ENCODE data around the gene SINHCAF.

GRCh38 chr12:31265722-31266121, 60.2 kb downstream of the SINHCAF start:
- TF ChIP-seq POLR2A (IDR thresholded peaks at IDR 0.05; ENCODE audit: low read depth, low read length) (no peak), TAF1 (IDR thresholded peaks at IDR 0.05; ENCODE audit: borderline replicate concordance, low read depth, low read length) (no peak)

Data from GM12892 (cell line).